ENCODE results near the gene TRIM44.

DNA sequence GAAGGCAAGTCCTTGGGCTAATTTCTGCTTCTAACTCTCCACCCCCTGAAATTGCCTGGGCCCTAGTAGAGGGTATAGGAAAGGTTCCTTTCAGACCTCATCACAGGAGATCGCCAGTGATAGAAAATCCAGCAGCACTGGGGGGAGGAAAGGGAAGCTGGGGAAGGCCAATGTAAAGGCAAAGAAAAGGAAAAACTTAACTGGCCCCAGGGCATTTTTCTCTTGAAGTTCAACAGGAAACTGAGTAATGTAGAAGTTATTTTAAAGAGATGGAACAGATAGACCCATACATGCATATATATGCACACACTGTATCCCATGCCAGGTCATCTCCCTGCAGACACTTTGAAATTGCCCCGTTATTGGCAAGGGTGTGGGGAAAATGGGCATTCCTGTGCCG lies 134.0 kb downstream of the TRIM44 start:
- TF ChIP-seq YY1 (IDR thresholded peaks at IDR 0.05; ENCODE audit: insufficient read depth, insufficient read length) (no peak), ZNF274 (IDR thresholded peaks at IDR 0.05; ENCODE audit: low read depth, low read length) (no peak)

All from NT2/D1 (cell line).